ENCODE results near the gene ACTC1.

ACTC1 gene

GRCh38 chr15:34790121-34790520 lies 5.2 kb downstream of the ACTC1 start:
- H3K4me3 ChIP-seq (ENCODE audit: low read depth, low read length) = no peak overlapping the region
- TF ChIP-seq, protein P1, sequence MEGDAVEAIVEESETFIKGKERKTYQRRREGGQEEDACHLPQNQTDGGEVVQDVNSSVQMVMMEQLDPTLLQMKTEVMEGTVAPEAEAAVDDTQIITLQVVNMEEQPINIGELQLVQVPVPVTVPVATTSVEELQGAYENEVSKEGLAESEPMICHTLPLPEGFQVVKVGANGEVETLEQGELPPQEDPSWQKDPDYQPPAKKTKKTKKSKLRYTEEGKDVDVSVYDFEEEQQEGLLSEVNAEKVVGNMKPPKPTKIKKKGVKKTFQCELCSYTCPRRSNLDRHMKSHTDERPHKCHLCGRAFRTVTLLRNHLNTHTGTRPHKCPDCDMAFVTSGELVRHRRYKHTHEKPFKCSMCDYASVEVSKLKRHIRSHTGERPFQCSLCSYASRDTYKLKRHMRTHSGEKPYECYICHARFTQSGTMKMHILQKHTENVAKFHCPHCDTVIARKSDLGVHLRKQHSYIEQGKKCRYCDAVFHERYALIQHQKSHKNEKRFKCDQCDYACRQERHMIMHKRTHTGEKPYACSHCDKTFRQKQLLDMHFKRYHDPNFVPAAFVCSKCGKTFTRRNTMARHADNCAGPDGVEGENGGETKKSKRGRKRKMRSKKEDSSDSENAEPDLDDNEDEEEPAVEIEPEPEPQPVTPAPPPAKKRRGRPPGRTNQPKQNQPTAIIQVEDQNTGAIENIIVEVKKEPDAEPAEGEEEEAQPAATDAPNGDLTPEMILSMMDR (IDR thresholded peaks at IDR 0.05; ENCODE audit: borderline replicate concordance, insufficient read depth, low read depth, low read length) = no peak

DNA sequence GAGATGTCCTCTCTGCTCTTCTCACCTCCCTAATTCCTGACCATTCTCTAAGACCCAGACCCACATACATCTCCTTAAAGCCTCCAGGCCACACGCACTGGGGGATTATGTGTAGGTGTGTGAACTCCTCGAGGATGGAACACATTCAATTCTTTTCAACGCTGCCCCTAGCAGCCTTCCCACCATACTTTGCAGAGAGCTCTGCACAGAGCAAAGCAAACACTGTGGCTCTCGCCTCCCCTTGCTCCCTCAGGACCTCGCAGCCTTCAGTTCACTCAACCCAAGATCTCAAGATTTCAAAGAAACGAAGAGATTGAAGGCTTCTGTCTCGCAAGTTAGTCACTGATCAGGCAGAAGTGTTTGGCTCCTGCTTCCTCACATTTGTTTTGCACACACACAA lies 6.0 kb downstream of the ACTC1 start:
- H3K4me3 ChIP-seq (ENCODE audit: low read depth, low read length) = no peak overlapping the region
- TF ChIP-seq, protein P1 (IDR thresholded peaks at IDR 0.05; ENCODE audit: borderline replicate concordance, insufficient read depth, low read depth, low read length) = no peak

DNA sequence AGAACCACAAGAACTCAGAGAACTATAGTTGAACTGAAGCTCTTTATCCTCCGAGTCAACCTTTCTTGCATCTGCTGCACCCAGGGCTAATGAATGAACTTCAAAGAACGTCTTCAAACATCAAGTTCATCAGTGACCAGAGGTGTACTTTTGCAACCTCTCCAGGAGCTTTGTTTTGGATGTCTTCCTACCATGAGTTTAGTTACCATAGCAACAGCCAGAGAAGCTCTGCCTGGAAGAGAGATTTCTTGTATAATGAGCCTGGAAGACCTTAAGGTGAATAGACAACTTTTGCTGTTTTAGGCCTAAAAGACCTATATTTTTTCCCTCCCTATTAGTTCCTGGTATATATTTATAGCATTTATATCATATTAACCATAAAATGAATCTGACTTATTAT lies 9.1 kb downstream of the ACTC1 start:
- no peak overlapping the region for H3K4me3 ChIP-seq (ENCODE audit: low read depth, low read length)
- TF ChIP-seq, protein P1 (IDR thresholded peaks at IDR 0.05; ENCODE audit: borderline replicate concordance, insufficient read depth, low read depth, low read length) = no peak

DNA sequence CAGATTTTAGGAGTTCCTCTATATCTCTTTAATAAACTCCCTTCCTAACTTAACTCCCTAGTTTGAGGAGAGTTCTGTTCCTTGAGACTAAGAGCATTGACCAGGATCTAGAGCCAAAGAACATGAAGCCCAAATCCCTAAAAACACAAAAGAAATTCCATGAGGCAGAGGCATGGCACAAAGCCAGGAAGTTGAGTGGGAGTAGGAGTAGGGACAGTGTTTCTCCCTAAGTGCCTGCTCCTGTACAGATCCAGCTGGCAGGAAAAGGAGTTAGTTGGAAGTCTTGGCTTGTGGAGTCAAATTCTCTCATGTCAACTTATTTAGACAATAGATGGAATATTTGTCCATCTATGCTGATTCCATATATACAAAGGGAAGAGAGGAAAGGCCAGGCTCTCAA lies 11.4 kb downstream of the ACTC1 start:
- H3K4me3 ChIP-seq (ENCODE audit: low read depth, low read length) = no peak overlapping the region
- TF ChIP-seq, protein P1 (IDR thresholded peaks at IDR 0.05; ENCODE audit: borderline replicate concordance, insufficient read depth, low read depth, low read length) = no peak

DNA sequence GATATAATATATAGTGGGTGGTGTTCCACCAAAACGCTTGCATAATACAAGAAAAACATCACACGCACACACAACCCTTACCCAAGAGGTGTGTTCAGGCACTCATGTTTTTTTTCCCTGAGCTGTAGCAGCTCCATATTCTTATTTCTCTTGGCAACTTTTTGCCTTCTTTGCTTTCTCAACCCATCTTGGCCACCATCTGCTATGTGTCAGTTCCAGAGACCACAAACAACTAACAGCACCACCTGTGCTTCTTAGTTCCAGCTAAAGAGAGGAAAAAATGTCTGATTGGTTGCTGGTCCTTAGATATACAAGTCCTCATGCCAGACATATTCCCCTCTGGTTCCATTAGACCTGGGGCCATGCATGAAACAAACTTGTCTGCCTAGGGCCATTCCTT lies 11.9 kb downstream of the ACTC1 start:
- TF ChIP-seq, protein P1 (IDR thresholded peaks at IDR 0.05; ENCODE audit: borderline replicate concordance, insufficient read depth, low read depth, low read length) = no peak
- H3K4me3 ChIP-seq (ENCODE audit: low read depth, low read length) = no peak overlapping the region

- H3K4me3 ChIP-seq (ENCODE audit: low read depth, low read length) = no peak overlapping the region
- TF ChIP-seq, protein P1 (IDR thresholded peaks at IDR 0.05; ENCODE audit: borderline replicate concordance, insufficient read depth, low read depth, low read length) = no peak
Observed at GRCh38 chr15:34782901-34783300, 12.4 kb downstream of the ACTC1 start.

GRCh38 chr15:34780725-34781124 lies 14.6 kb downstream of the ACTC1 start:
- TF ChIP-seq, protein P1 (IDR thresholded peaks at IDR 0.05; ENCODE audit: borderline replicate concordance, insufficient read depth, low read depth, low read length) = no peak

More at GRCh38 chr15:34780725-34781124, 14.6 kb downstream of the ACTC1 start:
- no peak overlapping the region for H3K4me3 ChIP-seq (ENCODE audit: low read depth, low read length)
